Astrocyte of the spinal cord (primary cell): ENCODE results near the gene TPP1.
A peak's percentile ranks its signal among the peaks of the same experiment; 100 is the strongest.

Source experiments
- DNase-seq: peaks from one replicate; pipeline ENCODE4 v3.0.0; 2011; ENCODE audit warnings: low read depth, low spot score
- H3K4me3 ChIP-seq: 2 replicates; pipeline ENCODE4 v1.5.1; 2011; ENCODE audit warnings: low read depth, mild to moderate bottlenecking, low read length, moderate library complexity
- in situ Hi-C: cut with HindIII; loops from 2 replicates; pipeline ENCODE4 v1.10.0; 2017; ENCODE audit warnings: low sequenced_read_pairs
- TF ChIP-seq, protein P1 (sequence below): IDR thresholded peaks from 2 replicates; pipeline ENCODE4 v1.5.1; 2012; ENCODE audit warnings: low read depth, mild to moderate bottlenecking, low read length, inconsistent platforms

Gene TPP1

GRCh38 chr11:6579681-6580080 is 39.5 kb downstream of the TPP1 start:
- in situ Hi-C loops: no loop called here
- H3K4me3 ChIP-seq: no peak overlapping the region
- TF ChIP-seq, protein P1, sequence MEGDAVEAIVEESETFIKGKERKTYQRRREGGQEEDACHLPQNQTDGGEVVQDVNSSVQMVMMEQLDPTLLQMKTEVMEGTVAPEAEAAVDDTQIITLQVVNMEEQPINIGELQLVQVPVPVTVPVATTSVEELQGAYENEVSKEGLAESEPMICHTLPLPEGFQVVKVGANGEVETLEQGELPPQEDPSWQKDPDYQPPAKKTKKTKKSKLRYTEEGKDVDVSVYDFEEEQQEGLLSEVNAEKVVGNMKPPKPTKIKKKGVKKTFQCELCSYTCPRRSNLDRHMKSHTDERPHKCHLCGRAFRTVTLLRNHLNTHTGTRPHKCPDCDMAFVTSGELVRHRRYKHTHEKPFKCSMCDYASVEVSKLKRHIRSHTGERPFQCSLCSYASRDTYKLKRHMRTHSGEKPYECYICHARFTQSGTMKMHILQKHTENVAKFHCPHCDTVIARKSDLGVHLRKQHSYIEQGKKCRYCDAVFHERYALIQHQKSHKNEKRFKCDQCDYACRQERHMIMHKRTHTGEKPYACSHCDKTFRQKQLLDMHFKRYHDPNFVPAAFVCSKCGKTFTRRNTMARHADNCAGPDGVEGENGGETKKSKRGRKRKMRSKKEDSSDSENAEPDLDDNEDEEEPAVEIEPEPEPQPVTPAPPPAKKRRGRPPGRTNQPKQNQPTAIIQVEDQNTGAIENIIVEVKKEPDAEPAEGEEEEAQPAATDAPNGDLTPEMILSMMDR: no peak
- no peak for DNase-seq

DNA sequence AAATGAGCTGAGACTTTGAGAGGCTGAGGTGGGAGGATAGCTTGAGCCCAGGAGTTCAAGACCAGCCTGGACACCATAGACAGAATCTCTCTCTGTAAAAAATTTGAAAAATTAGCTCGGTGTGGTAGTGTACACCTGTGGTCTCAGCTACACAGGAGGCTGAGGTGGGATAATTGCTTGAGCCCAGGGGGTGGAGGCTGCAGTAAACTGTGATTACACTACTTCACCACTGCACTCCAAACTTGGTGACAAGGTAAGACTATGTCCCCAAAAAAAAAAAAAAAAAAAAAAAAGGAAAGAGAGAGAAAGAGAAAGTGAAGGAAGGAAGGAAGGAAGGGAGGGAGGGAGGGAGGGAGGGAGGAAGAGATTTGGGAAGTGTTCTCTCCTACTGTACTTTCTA is 41.1 kb downstream of the TPP1 start:
- TF ChIP-seq, protein P1: no peak
- H3K4me3 ChIP-seq: no peak overlapping the region
- in situ Hi-C loops: no loop called here
- no peak for DNase-seq

DNA sequence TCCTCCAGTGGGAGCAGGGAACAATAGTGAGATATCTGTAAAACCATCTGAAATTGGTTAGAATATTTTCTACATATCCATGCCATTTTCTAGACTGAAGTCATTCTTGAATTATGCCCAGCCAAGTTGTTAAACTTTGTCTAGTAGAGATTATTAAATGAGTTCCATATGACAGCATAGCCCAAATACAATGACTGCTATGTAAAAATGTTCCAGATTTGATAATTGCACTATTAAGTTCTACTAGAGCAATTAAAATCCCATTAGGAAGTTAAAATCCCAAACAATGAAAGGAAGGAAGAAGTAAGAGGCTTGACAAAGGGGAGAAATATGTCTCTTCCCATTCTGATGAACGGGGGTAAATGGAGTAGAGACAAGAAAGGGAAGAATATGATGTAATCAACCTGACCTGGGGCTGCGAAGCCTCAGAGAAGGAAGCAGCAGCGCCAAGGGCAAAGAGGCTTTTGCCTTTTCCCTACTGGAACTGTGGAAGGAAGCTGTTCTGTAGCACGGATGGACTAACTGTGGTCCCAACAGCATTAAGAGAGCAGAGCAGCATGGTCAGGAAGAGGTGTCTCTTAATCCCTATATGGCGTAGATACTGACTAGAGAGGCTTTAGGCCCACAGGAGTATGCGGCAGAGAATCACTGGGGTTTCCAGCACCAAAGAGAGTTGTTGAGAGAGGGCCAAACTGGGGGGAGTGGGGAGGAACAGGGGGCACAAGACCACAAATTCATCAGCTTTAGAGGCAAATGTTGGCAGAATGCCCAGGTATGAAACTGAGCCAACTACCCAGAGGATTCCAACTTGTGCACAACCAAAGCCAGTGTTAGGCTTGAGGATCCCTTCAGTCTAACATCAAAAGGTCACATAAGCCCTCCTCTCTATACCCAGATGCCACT is 42.5 kb downstream of the TPP1 start:
- in situ Hi-C loops: no loop called here
- H3K4me3 ChIP-seq: no peak overlapping the region
- TF ChIP-seq, protein P1: no peak
- DNase-seq: peak; percentile 82

DNA sequence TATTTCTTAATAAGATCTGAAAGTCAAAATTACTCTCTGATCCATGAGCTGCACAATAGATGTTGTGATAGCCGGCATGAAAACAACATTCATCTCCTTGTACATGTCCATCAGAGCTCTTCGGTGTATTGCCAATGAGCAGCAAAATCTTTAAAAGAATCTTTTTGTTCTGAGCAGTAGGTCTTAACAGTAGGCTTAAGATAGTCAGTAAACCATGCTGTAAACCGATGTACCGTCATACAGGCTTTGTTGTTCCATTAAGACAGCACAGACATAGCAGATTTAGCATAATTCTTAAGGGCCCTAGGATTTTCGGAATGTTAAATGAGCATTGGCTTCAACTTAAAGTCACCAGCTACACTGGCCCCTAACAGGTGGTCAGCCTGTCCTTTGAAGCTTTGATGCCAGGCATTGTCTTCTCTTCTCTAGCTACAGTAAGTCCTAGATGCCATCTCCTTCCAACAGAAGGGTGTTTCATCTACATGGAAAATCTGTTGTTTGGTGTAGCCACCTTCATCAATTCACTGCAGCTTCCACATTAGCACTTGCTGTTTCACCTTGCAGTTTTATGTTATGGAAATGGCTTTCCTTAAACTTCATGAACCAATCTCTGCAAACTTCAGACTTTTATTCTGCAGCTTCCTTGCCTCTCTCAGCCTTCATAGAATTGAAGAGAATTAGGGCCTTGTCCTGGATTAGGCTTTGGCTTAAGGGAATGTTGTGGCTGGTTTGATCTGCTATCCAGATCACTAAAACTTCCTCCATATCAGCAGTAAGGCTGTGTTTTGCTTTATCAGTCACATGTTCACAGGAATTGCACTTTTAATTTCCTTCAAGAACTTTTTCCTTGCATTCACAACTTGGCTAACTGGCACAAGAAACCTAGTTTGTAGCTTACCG is 44.2 kb downstream of the TPP1 start:
- in situ Hi-C loops: no loop called here
- TF ChIP-seq, protein P1: no peak
- H3K4me3 ChIP-seq: no peak overlapping the region
- no peak for DNase-seq

DNA sequence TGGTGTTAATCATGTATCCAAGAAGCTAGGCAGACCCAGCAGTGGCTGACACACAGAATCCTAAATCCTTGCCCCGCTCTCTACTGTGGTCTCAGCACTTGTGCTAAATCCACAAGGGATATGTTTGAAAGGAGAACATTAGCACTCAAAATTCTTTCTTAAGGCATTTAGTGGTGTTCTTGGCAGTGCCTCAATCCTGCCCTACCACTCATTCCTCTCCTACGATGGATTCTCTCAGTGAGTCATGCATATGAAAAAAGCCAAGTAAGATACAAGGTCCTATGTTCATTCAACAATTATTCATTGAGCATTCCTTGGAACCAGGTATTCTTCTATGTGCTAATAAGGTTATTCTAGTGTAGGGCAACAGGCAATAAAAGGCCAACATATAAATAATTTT is 47.0 kb downstream of the TPP1 start:
- peak; percentile 82 for DNase-seq
- no peak overlapping the region for H3K4me3 ChIP-seq
- TF ChIP-seq, protein P1: no peak
- in situ Hi-C loops: no loop called here

GRCh38 chr11:6571434-6572008 is 47.7 kb downstream of the TPP1 start:
- H3K4me3 ChIP-seq: no peak overlapping the region
- DNase-seq: no peak
- in situ Hi-C loops: no loop called here
- TF ChIP-seq, protein P1: no peak
